22Rv1 (cell line): ENCODE results near the gene RREB1.

Experiments used
- H3K27ac ChIP-seq: fragments of 450-650 bp; 2 replicates; pipeline ENCODE4 v1.5.1; 2017
- ZFX ChIP-seq: fragments of 450-650 bp; IDR thresholded peaks from 2 replicates; pipeline ENCODE4 v1.6.1; 2017; ENCODE audit warnings: antibody characterized with exemption, borderline replicate concordance
- TF ChIP-seq, protein P1 (sequence below): fragments of 450-650 bp; IDR thresholded peaks from 2 replicates; pipeline ENCODE4 v1.5.1; 2017; ENCODE audit warnings: mild to moderate bottlenecking

The RREB1 gene

DNA sequence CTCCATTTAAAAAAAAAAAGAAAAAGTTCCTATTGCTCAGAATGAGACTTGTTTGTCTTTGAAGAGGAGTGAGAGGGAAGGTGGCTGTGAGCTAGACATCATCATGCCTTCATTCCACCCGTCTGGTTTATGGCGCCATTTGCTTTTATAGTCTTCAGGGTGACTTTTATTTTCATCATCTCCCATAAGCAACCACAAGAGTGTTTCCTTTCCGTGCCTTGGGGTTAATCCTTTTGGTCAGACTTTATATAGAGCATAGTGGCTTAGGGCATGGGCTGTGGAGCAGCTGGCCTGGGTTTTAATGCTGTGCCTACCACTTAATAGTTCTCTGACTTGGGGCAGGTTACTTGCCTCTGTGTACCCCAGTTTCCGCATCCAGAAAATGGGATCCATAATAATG lies 77.8 kb downstream of the RREB1 start:
- TF ChIP-seq, protein P1, sequence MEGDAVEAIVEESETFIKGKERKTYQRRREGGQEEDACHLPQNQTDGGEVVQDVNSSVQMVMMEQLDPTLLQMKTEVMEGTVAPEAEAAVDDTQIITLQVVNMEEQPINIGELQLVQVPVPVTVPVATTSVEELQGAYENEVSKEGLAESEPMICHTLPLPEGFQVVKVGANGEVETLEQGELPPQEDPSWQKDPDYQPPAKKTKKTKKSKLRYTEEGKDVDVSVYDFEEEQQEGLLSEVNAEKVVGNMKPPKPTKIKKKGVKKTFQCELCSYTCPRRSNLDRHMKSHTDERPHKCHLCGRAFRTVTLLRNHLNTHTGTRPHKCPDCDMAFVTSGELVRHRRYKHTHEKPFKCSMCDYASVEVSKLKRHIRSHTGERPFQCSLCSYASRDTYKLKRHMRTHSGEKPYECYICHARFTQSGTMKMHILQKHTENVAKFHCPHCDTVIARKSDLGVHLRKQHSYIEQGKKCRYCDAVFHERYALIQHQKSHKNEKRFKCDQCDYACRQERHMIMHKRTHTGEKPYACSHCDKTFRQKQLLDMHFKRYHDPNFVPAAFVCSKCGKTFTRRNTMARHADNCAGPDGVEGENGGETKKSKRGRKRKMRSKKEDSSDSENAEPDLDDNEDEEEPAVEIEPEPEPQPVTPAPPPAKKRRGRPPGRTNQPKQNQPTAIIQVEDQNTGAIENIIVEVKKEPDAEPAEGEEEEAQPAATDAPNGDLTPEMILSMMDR: no peak
- no peak for TF ChIP-seq ZFX
- H3K27ac ChIP-seq: no peak overlapping the region

DNA sequence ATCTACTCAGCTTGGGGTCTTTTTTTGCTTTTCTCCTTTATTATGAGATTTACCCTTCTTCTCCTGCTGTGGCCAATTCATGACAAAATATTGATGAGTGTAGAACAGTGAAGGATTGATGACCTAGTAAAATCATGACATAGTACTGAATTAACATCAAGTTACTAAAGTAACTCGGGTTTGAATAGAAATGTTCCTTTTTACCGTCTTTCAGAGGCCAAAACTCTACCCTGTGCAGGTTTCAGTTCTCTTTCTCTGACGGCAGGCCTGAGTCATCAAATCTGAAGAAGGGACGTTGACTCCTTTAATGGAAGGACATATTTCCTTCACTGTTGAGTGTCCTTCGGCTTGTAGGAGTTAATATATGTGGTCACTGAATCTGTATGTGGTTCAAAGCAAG lies 80.7 kb downstream of the RREB1 start:
- TF ChIP-seq ZFX: no peak
- TF ChIP-seq, protein P1: no peak
- H3K27ac ChIP-seq: no peak overlapping the region

DNA sequence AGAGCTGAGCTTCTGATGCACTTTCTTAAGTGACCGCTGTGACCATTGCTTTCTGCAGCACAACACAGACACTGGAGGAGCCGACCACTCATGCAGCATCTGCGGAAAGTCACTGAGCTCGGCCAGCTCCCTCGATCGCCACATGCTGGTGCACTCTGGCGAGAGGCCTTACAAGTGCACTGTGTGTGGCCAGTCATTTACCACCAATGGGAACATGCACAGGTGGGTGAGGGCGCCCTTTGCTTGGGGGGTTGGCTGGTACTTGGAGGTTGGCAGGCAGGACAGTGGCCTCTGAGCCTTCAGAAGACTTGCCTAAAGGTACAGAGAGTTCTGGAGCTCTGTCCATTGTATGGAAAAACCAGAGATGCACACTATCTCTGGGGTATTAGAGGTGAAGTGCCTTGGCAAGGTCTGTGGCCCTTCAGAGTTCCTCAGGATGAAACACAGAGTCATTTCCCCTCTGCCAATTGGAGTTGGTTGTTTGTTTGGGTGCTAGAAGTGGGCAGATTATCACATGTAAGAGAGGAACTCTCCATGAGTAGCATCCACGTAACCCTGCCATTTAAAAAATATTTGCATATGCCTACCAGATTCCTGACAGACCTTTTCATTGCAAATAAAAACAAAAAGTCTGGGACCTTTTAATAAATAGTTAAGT lies 81.5 kb downstream of the RREB1 start:
- TF ChIP-seq, protein P1: no peak
- TF ChIP-seq ZFX: no peak
- no peak overlapping the region for H3K27ac ChIP-seq

DNA sequence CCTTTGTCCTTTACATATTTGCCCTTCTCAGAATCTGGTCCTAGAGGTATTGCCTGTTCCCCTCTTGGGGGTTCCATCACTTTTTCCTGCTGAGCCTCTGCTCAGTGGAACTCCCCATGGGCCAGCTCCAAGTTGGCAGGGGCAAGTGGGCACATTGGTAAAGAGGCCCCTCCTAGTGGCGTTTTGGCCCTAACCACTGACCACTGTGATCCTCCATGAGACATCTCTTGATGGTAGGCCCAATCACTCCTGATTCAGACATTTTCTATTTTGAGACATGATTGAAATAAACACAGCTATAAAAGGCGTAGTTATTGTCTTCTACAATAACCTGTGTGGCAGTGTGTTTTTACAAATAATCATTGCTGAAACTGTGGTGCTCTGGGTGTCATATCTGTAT lies 83.0 kb downstream of the RREB1 start:
- TF ChIP-seq, protein P1: no peak
- no peak for TF ChIP-seq ZFX
- no peak overlapping the region for H3K27ac ChIP-seq

DNA sequence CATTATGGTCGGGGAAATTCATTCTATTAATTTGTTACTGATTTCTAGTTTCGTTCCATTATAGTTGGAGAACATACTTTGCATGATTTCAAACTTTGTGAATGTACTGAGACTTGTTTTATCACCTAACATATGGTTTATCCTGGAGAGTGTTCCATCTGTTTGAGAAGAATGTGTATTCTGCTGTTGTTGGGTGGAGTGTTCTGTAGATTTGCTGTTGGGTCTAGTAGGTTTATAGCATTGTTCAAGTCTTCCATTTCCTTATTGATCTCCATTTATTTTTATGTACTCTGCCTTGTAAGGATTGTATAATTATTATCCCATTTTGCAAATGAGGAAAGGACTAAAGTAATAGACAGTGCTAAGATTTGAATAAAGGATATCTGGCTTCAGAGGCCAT lies 85.4 kb downstream of the RREB1 start:
- H3K27ac ChIP-seq: no peak overlapping the region
- TF ChIP-seq, protein P1: no peak
- TF ChIP-seq ZFX: no peak

DNA sequence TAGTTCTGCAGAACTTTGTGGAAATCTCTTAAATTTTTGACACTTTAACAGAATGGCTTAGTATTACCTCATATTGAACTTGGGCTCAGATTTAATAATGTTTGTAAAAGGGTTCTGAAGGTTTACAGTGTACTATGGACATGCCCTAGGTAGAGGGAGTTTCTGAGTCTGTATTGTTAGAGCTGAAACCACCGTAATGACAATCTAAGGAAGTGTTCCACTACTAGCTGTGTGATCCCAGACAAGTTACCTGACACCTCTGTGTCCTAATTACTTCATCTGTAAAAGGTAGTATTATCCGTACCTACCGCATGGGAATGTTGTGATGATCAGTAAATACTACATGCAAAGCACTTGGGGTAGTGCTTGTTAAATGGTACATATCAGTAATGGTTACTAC lies 86.9 kb downstream of the RREB1 start:
- H3K27ac ChIP-seq: no peak overlapping the region
- TF ChIP-seq ZFX: no peak
- TF ChIP-seq, protein P1: no peak

DNA sequence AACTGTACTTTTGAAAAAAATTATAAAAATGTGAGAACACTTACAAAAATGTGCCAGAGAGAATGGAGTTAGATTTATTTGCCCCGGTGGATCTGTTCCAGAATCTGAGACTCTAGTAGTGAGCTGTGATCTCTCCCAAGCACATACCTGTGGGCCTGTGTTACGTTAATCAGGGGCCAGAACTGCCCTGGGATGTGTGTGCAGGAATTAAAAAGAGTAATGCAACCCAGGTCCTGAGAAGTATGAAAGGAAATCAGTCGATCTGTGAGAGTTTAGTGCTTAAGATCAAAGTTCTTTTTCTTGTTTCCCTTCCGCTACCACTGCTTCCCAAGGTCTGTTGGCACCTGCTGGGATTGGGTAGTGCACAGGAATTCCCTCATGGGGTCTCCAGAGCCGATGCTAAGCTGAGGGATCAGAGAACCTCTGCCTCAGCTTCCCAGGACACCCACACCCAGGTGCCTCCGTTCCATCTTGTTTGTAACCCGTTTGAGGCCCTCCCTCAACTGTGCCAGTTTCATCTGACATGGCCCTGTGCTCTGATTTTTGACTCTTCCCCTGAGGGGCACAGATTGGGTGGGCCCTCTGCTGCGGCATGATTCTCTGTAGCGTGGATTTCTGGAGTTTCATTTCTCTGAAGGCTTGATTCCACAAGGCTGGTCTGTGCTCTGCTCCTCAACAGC lies 87.7 kb downstream of the RREB1 start:
- no peak overlapping the region for H3K27ac ChIP-seq
- TF ChIP-seq, protein P1: no peak
- TF ChIP-seq ZFX: no peak
